Anterior cingulate cortex (tissue), 58 donors: ENCODE measurements around the gene NNMT.
"Not testable (repeated sequence)": the region's sequence is repeated elsewhere in the genome, so short reads cannot be mapped to it uniquely, and the experiment has no call there.

Experiments used
- DNase-seq, 58 donors: peaks; one replicate each; lab custom pipeline; 2025; lab: John Stamatoyannopoulos, UW

NNMT gene

GRCh38 chr11:114304969-114305368 lies 8.8 kb downstream of the NNMT start:
- no peak for DNase-seq

GRCh38 chr11:114307524-114308203 lies 11.5 kb downstream of the NNMT start:
- DNase-seq = peak in 2 of 58 donors; percentile 5 to 27

- peak in 1 of 58 donors; percentile 20 for DNase-seq
Measured at GRCh38 chr11:114308689-114309089, 12.5 kb downstream of the NNMT start.

GRCh38 chr11:114309517-114309916 lies 13.3 kb downstream of the NNMT start:
- no peak for DNase-seq

GRCh38 chr11:114310095-114310494 lies 13.9 kb downstream of the NNMT start:
- no peak for DNase-seq

- DNase-seq = no peak
Measured at GRCh38 chr11:114311946-114312345, 15.7 kb downstream of the NNMT start.

GRCh38 chr11:114314096-114314495 lies 17.9 kb downstream of the NNMT start:
- DNase-seq = no peak

GRCh38 chr11:114315749-114316368 lies 19.7 kb downstream of the NNMT start:
- no peak for DNase-seq

- DNase-seq = no peak
Measured at GRCh38 chr11:114316980-114317786, 21.0 kb downstream of the NNMT start.

- DNase-seq = peak in 2 of 58 donors; percentile 1 to 6
Measured at GRCh38 chr11:114317787-114318137, 21.6 kb downstream of the NNMT start.

GRCh38 chr11:114318361-114318760 lies 22.2 kb downstream of the NNMT start:
- DNase-seq = no peak

GRCh38 chr11:114319716-114320328 lies 23.6 kb downstream of the NNMT start:
- no peak for DNase-seq

- no peak for DNase-seq
Measured at GRCh38 chr11:114321621-114322257, 25.5 kb downstream of the NNMT start.

- DNase-seq = no peak
Measured at GRCh38 chr11:114322934-114323333, 26.7 kb downstream of the NNMT start.

- no peak for DNase-seq
Measured at GRCh38 chr11:114326151-114326550, 30.0 kb downstream of the NNMT start.

GRCh38 chr11:114326776-114327175 lies 30.6 kb downstream of the NNMT start:
- no peak for DNase-seq

GRCh38 chr11:114330373-114330772 lies 34.2 kb downstream of the NNMT start:
- DNase-seq = no peak

- peak in 41 of 58 donors; percentile 2 to 68 (median 16) for DNase-seq
Measured at GRCh38 chr11:114340311-114341131, 44.3 kb downstream of the NNMT start.

- not testable (repeated sequence) for DNase-seq
Measured at GRCh38 chr11:114341667-114342066, 45.5 kb downstream of the NNMT start.

- DNase-seq = no peak
Measured at GRCh38 chr11:114342476-114342875, 46.3 kb downstream of the NNMT start.
